HepG2 (cell line): Measurements from ENCODE around the gene QSOX2. TPM values are rescaled to one million over a fixed set of nuclear protein-coding genes. Genes with fewer than 3 reads are reported as not detected.

Experiments used
- BORCS8-MEF2B ChIP-seq: sonication (generic); formaldehyde crosslinking; IDR thresholded peaks from 2 replicates; pipeline ENCODE4 v1.8.0; 2022; ENCODE audit warnings: mild to moderate bottlenecking, missing genetic modification reagents
- KDM1A ChIP-seq: IDR thresholded peaks from 2 replicates; pipeline ENCODE4 v1.6.1; 2016; ENCODE audit warnings: missing compliant biosample characterization
- LCORL ChIP-seq, 2 experiments: fragments of 450-650 bp in 1 of 2; sonication (generic) in 1 of 2; formaldehyde crosslinking in 1 of 2; IDR thresholded peaks; 2 replicates each; pipeline versions ENCODE4 v1.5.0 to v1.6.1; 2017 to 2020; ENCODE audit warnings: antibody characterized with exemption in 1 of 2, missing genetic modification reagents in 1 of 2
- NFATC3 ChIP-seq: sonication (generic); formaldehyde crosslinking; IDR thresholded peaks from 2 replicates; pipeline ENCODE4 v1.5.1; 2020; ENCODE audit warnings: mild to moderate bottlenecking, missing genetic modification reagents
- PCBP1 ChIP-seq: fragments of 200-400 bp; formaldehyde crosslinking; IDR thresholded peaks from 2 replicates; pipeline ENCODE4 v1.6.1; 2017; ENCODE audit warnings: mild to moderate bottlenecking, low read depth, low read length, borderline replicate concordance
- PHF21A ChIP-seq: sonication (generic); formaldehyde crosslinking; IDR thresholded peaks from 2 replicates; pipeline ENCODE4 v1.5.0; 2020; ENCODE audit warnings: mild to moderate bottlenecking, missing genetic modification reagents
- PRDM15 ChIP-seq: sonication (generic); formaldehyde crosslinking; IDR thresholded peaks from 2 replicates; pipeline ENCODE4 v1.4.0; 2020; ENCODE audit warnings: missing genetic modification reagents
- TFAP4 ChIP-seq: sonication (generic); IDR thresholded peaks from 2 replicates; pipeline ENCODE4 v1.6.1; 2016; ENCODE audit warnings: low read depth, borderline replicate concordance
- TIGD3 ChIP-seq: sonication (generic); formaldehyde crosslinking; IDR thresholded peaks from 2 replicates; pipeline ENCODE4 v1.5.1; 2020; ENCODE audit warnings: mild to moderate bottlenecking, missing genetic modification reagents, borderline replicate concordance
- UBTF ChIP-seq: sonication (generic); formaldehyde crosslinking; IDR thresholded peaks from 2 replicates; pipeline ENCODE4 v1.4.0; 2020; ENCODE audit warnings: mild to moderate bottlenecking, missing genetic modification reagents
- ZFY ChIP-seq: sonication (generic); formaldehyde crosslinking; IDR thresholded peaks from 2 replicates; pipeline ENCODE4 v1.4.0; 2020; ENCODE audit warnings: missing genetic modification reagents
- ZNF230 ChIP-seq: sonication (generic); formaldehyde crosslinking; IDR thresholded peaks from 2 replicates; pipeline ENCODE4 v1.4.0; 2020; ENCODE audit warnings: mild to moderate bottlenecking, missing genetic modification reagents
- ZNF34 ChIP-seq: sonication (generic); formaldehyde crosslinking; IDR thresholded peaks from 2 replicates; pipeline ENCODE4 v1.4.0; 2020; ENCODE audit warnings: mild to moderate bottlenecking, missing genetic modification reagents, borderline replicate concordance
- ZNF543 ChIP-seq: sonication (generic); formaldehyde crosslinking; IDR thresholded peaks from 2 replicates; pipeline ENCODE4 v1.4.0; 2020; ENCODE audit warnings: mild to moderate bottlenecking, missing genetic modification reagents
- ZSCAN25 ChIP-seq: sonication (generic); formaldehyde crosslinking; IDR thresholded peaks from 2 replicates; pipeline ENCODE4 v1.8.0; 2022; ENCODE audit warnings: mild to moderate bottlenecking, missing genetic modification reagents
- polyA plus RNA-seq, 8 experiments: library from polyadenylated mRNA; depleted of rRNA in 3 of 8; stranded (reverse) in 7 of 8; unstranded in 1 of 8; fragments of >200 nt; fragmentation: Illumina TruSeq in 4 of 8; extraction: Trizol in 4 of 8; gene quantifications; 2 replicates each; pipeline versions ENCODE4 v1.2.1 to v1.2.3, GENCODE V29; 2011 to 2016; ENCODE audit warnings: low read depth in 4 of 8, missing spikeins in 1 of 8, mixed read lengths in 1 of 8; ENCODE audit not compliant: insufficient read depth in 1 of 8
- total RNA-seq, 5 experiments: library from RNA; depleted of rRNA; stranded (reverse); fragments of >200 nt; fragmentation: Illumina TruSeq; extraction: Trizol; gene quantifications; 2 replicates each; pipeline ENCODE4 v1.2.3, GENCODE V29; 2016; ENCODE audit warnings: low read depth in 1 of 5
- TF ChIP-seq, protein P1 (sequence below): sonication (generic); formaldehyde crosslinking; IDR thresholded peaks from 2 replicates; pipeline ENCODE4 v1.9.0; 2022; ENCODE audit warnings: missing genetic modification reagents, mild to moderate bottlenecking, borderline replicate concordance

QSOX2 gene
- total and polyA plus RNA-seq, 2 of the 13 experiments (the other 11 are each of a cell fraction or from before 2014, with no cell fraction given): 27.1 to 42.1 TPM

- TF ChIP-seq PCBP1: 0 out of 2 replicates have a peak, but pooled peaks have one; percentile 12
- peak; percentile 38; the same call in 1 of the 2 replicates for TF ChIP-seq PHF21A (CRISPR knock-in tag)
- 0 out of 2 replicates have a peak, but pooled peaks have one; percentile 32 for TF ChIP-seq NFATC3
- peak; percentile 83 for TF ChIP-seq ZSCAN25
- peak; percentile 52; the same call in 1 of the 2 replicates for TF ChIP-seq ZNF543 (CRISPR knock-in tag)
- TF ChIP-seq TFAP4: peak; percentile 43; the same call in 1 of the 2 replicates
- no peak for TF ChIP-seq TIGD3 (CRISPR knock-in tag)
- no peak for TF ChIP-seq LCORL (IDR thresholded peaks at IDR 0.05)
- 0 out of 2 replicates have a peak, but pooled peaks have one; percentile 38 for TF ChIP-seq LCORL (CRISPR knock-in tag; IDR thresholded peaks at IDR 0.05)
- peak; percentile 60 for TF ChIP-seq UBTF
- TF ChIP-seq ZFY (CRISPR knock-in tag): no peak
- 0 out of 2 replicates have a peak, but pooled peaks have one; percentile 34 for TF ChIP-seq BORCS8-MEF2B (CRISPR knock-in tag)
- TF ChIP-seq, protein P1, sequence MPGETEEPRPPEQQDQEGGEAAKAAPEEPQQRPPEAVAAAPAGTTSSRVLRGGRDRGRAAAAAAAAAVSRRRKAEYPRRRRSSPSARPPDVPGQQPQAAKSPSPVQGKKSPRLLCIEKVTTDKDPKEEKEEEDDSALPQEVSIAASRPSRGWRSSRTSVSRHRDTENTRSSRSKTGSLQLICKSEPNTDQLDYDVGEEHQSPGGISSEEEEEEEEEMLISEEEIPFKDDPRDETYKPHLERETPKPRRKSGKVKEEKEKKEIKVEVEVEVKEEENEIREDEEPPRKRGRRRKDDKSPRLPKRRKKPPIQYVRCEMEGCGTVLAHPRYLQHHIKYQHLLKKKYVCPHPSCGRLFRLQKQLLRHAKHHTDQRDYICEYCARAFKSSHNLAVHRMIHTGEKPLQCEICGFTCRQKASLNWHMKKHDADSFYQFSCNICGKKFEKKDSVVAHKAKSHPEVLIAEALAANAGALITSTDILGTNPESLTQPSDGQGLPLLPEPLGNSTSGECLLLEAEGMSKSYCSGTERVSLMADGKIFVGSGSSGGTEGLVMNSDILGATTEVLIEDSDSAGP: peak; percentile 49; the same call in 1 of the 2 replicates
- 0 out of 2 replicates have a peak, but pooled peaks have one; percentile 52 for TF ChIP-seq KDM1A (CRISPR knock-in tag)
- no peak for TF ChIP-seq PRDM15 (CRISPR knock-in tag)
- TF ChIP-seq ZNF34 (CRISPR knock-in tag): no peak
- 0 out of 2 replicates have a peak, but pooled peaks have one; percentile 41 for TF ChIP-seq ZNF230 (CRISPR knock-in tag)
Observed at GRCh38 chr9:136171009-136171800, 74.4 kb downstream of the QSOX2 start (continued).
